ENCODE measurements around the gene C9.

The C9 gene

GRCh38 chr5:39367711-39368110 lies 3.4 kb upstream of the C9 start:
- Histone ChIP-seq H3K36me3 (ENCODE audit: insufficient read depth, low read length) (no peaks in the 10 kb centered on the region), H3K4me1 (ENCODE audit: insufficient read depth, low read length) (no peaks in the 10 kb centered on the region), H3K27ac (ENCODE audit: low read length) (no peak overlapping the region), H3K27me3 (ENCODE audit: insufficient read depth, low read length, poor library complexity) (peaks cover 6% of the 10 kb centered on the region), H4K20me1 (ENCODE audit: insufficient read depth, low read length) (no peaks in the 10 kb centered on the region), H3K9ac (ENCODE audit: low read depth, low read length) (no peak overlapping the region), H3K4me2 (ENCODE audit: insufficient read depth, low read length) (no peak overlapping the region), H3K4me3 (ENCODE audit: low read depth in 1 of 2, low read length in 2 of 2) (no peak overlapping the region), H3K9me3 (ENCODE audit: insufficient read depth, low read length, severe bottlenecking) (no peaks in the 10 kb centered on the region), H3K79me2 (ENCODE audit: insufficient read depth, low read length) (no peaks in the 10 kb centered on the region), H2AFZ (ENCODE audit: low read depth, low read length) (no peak overlapping the region)
- no peak for TF ChIP-seq CTCF (IDR thresholded peaks at IDR 0.05; ENCODE audit: borderline replicate concordance, extremely low read depth, low read length, poor library complexity, severe bottlenecking)
- DNase-seq = no peak
- ATAC-seq (ENCODE audit: insufficient read depth, low read depth) = no peak

DNA sequence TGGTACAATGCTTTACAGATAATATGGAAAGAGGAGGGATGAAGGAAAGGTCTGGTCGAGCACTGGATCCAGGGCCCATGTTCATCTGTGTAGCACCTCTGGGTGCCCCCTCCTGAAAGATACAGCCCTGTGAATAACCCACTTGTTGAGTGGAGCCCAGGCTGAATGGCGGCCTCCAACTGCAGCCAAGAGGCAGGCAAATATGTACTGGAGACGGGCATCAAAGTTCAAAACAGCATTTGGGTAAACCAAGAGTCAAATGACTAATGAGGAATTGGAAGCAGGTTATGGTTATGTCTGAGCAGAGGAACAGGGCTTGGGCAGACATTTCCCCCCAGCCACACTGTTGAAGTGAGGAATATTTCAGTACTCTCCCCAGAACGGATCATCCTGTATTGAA lies 1.1 kb downstream of the C9 start:
- Histone ChIP-seq H3K9ac (ENCODE audit: low read depth, low read length) (no peak overlapping the region), H3K4me3 (ENCODE audit: low read depth in 1 of 2, low read length in 2 of 2) (no peak overlapping the region), H3K27ac (ENCODE audit: low read length) (no peak overlapping the region), H4K20me1 (ENCODE audit: insufficient read depth, low read length) (no peaks in the 10 kb centered on the region), H2AFZ (ENCODE audit: low read depth, low read length) (no peak overlapping the region), H3K36me3 (ENCODE audit: insufficient read depth, low read length) (no peaks in the 10 kb centered on the region), H3K9me3 (ENCODE audit: insufficient read depth, low read length, severe bottlenecking) (no peaks in the 10 kb centered on the region), H3K4me2 (ENCODE audit: insufficient read depth, low read length) (no peak overlapping the region), H3K79me2 (ENCODE audit: insufficient read depth, low read length) (no peaks in the 10 kb centered on the region), H3K27me3 (ENCODE audit: insufficient read depth, low read length, poor library complexity) (no peaks in the 10 kb centered on the region), H3K4me1 (ENCODE audit: insufficient read depth, low read length) (no peaks in the 10 kb centered on the region)
- no peak for ATAC-seq (ENCODE audit: insufficient read depth, low read depth)
- DNase-seq = no peak
- TF ChIP-seq CTCF (IDR thresholded peaks at IDR 0.05; ENCODE audit: borderline replicate concordance, extremely low read depth, low read length, poor library complexity, severe bottlenecking) (no peak), EZH2 (IDR thresholded peaks at IDR 0.05; ENCODE audit: borderline replicate concordance, low read depth, low read length, severe bottlenecking) (no peak)

- Histone ChIP-seq H3K27me3 (ENCODE audit: insufficient read depth, low read length, poor library complexity) (no peaks in the 10 kb centered on the region), H2AFZ (ENCODE audit: low read depth, low read length) (no peak overlapping the region), H3K4me2 (ENCODE audit: insufficient read depth, low read length) (no peak overlapping the region), H3K4me3 (ENCODE audit: low read depth in 1 of 2, low read length in 2 of 2) (no peak overlapping the region), H3K27ac (ENCODE audit: low read length) (no peak overlapping the region), H3K9ac (ENCODE audit: low read depth, low read length) (no peak overlapping the region), H3K79me2 (ENCODE audit: insufficient read depth, low read length) (no peaks in the 10 kb centered on the region), H3K4me1 (ENCODE audit: insufficient read depth, low read length) (no peaks in the 10 kb centered on the region), H3K36me3 (ENCODE audit: insufficient read depth, low read length) (no peaks in the 10 kb centered on the region), H4K20me1 (ENCODE audit: insufficient read depth, low read length) (no peaks in the 10 kb centered on the region), H3K9me3 (ENCODE audit: insufficient read depth, low read length, severe bottlenecking) (no peaks in the 10 kb centered on the region)
- ATAC-seq (ENCODE audit: insufficient read depth, low read depth) (no peak), DNase-seq (no peak)
- TF ChIP-seq EZH2 (IDR thresholded peaks at IDR 0.05; ENCODE audit: borderline replicate concordance, low read depth, low read length, severe bottlenecking) (no peak), CTCF (IDR thresholded peaks at IDR 0.05; ENCODE audit: borderline replicate concordance, extremely low read depth, low read length, poor library complexity, severe bottlenecking) (no peak)
Observed at GRCh38 chr5:39362646-39363045, 1.6 kb downstream of the C9 start.

- no peaks in the 10 kb centered on the region for H3K9me3 ChIP-seq (ENCODE audit: insufficient read depth, low read length, severe bottlenecking)
- H3K4me3 ChIP-seq (ENCODE audit: low read depth in 1 of 2, low read length in 2 of 2) = no peak overlapping the region
- TF ChIP-seq CTCF (IDR thresholded peaks at IDR 0.05; ENCODE audit: borderline replicate concordance, extremely low read depth, low read length, poor library complexity, severe bottlenecking) (no peak), EZH2 (IDR thresholded peaks at IDR 0.05; ENCODE audit: borderline replicate concordance, low read depth, low read length, severe bottlenecking) (no peak)
- no peak overlapping the region for H3K4me2 ChIP-seq (ENCODE audit: insufficient read depth, low read length)
- ATAC-seq (ENCODE audit: insufficient read depth, low read depth) (no peak), DNase-seq (no peak)
- no peak overlapping the region for H3K9ac ChIP-seq (ENCODE audit: low read depth, low read length)
- no peaks in the 10 kb centered on the region for H3K4me1 ChIP-seq (ENCODE audit: insufficient read depth, low read length)
- no peaks in the 10 kb centered on the region for H3K36me3 ChIP-seq (ENCODE audit: insufficient read depth, low read length)
- H2AFZ ChIP-seq (ENCODE audit: low read depth, low read length) = no peak overlapping the region
- H3K27me3 ChIP-seq (ENCODE audit: insufficient read depth, low read length, poor library complexity) = no peaks in the 10 kb centered on the region
- no peaks in the 10 kb centered on the region for H3K79me2 ChIP-seq (ENCODE audit: insufficient read depth, low read length)
- H4K20me1 ChIP-seq (ENCODE audit: insufficient read depth, low read length) = no peaks in the 10 kb centered on the region
- no peak overlapping the region for H3K27ac ChIP-seq (ENCODE audit: low read length)
Observed at GRCh38 chr5:39361306-39361705, 3.0 kb downstream of the C9 start.
